GM23248 (cell line): ENCODE results near the gene DPP10.

Source experiments
- EZH2 ChIP-seq: fragments of 200-600 bp; sonication (generic); IDR thresholded peaks from 2 replicates; pipeline ENCODE4 v1.6.1; 2018; ENCODE audit warnings: antibody characterized with exemption, mild to moderate bottlenecking; ENCODE audit not compliant: insufficient read depth, poor library complexity, severe bottlenecking
- EZH2phosphoT487 ChIP-seq: fragments of 200-600 bp; sonication (generic); IDR thresholded peaks from 2 replicates; pipeline ENCODE4 v1.6.1; 2018; ENCODE audit warnings: antibody characterized with exemption, moderate library complexity, mild to moderate bottlenecking, low read depth; ENCODE audit not compliant: insufficient read depth

GRCh38 chr2:114929225-114929624 lies 486.8 kb downstream of the DPP10 start:
- no peak for TF ChIP-seq EZH2
- TF ChIP-seq EZH2phosphoT487 = no peak
